B cell (primary cell): ENCODE results near the gene CEP78. TPM values are rescaled to one million over a fixed set of nuclear protein-coding genes. Genes with fewer than 3 reads are reported as not detected.

Experiments
- ATAC-seq: fragments of 200-7000 bp; cut with Tn5 transposase; one replicate; pipeline ENCODE4 v1.10.0; 2021; ENCODE audit warnings: low read depth, mild to moderate bottlenecking, moderate number of reproducible peaks, moderate library complexity
- CTCF ChIA-PET: fragments of 350-600 bp; sonication (Branson Sonifier 250); formaldehyde crosslinking; loops from one replicate; lab custom pipeline; 2021; ENCODE audit warnings: antibody characterized with exemption, inconsistent platforms; lab: Charles Lee
- POLR2A ChIA-PET: fragments of 350-600 bp; sonication (Branson Sonifier 250); formaldehyde crosslinking; loops from one replicate; lab custom pipeline; 2021; ENCODE audit warnings: antibody characterized with exemption; lab: Charles Lee
- DNase-seq: peaks from one replicate; pipeline ENCODE4 v3.0.0; 2013
- H2AFZ ChIP-seq: 2 replicates; pipeline ENCODE4 v1.6.1; 2012; ENCODE audit warnings: mild to moderate bottlenecking, low read depth, low read length; ENCODE audit not compliant: insufficient read depth, poor library complexity, severe bottlenecking
- H3K27ac ChIP-seq, 2 donors: 1 replicate in 1 of 2; 2 replicates in 1 of 2; pipeline ENCODE4 v1.5.1; 2012 to 2013; ENCODE audit warnings: low read length in 2 of 2, mild to moderate bottlenecking in 2 of 2, moderate library complexity in 1 of 2
- H3K27me3 ChIP-seq, 4 experiments: fragments of 200-600 bp in 1 of 4; sonication (generic) in 1 of 4; replicated peaks in 1 of 4; 1 replicate in 2 of 4; 2 replicates in 2 of 4; pipeline versions ENCODE4 v1.6.1 to v1.7.0; 2013 to 2016; ENCODE audit warnings: low read length in 3 of 4, mild to moderate bottlenecking in 2 of 4, mixed read lengths in 1 of 4, moderate library complexity in 1 of 4; ENCODE audit not compliant: insufficient read depth in 4 of 4, control insufficient read depth in 3 of 4; ENCODE audit errors: control extremely low read depth in 1 of 4
- H3K36me3 ChIP-seq, 2 experiments: replicated peaks in 1 of 2; 1 replicate in 1 of 2; 2 replicates in 1 of 2; pipeline versions ENCODE4 v1.6.1 to v1.7.1; 2013; ENCODE audit warnings: low read length in 1 of 2; ENCODE audit not compliant: insufficient read depth in 2 of 2, control insufficient read depth in 1 of 2; ENCODE audit errors: control extremely low read depth in 1 of 2, extremely low read depth in 1 of 2
- H3K4me1 ChIP-seq, 2 donors: fragments of 200-600 bp in 1 of 2; sonication (generic) in 1 of 2; 1 replicate in 1 of 2; 2 replicates in 1 of 2; pipeline versions ENCODE4 v1.5.1 to v1.6.1; 2013 to 2017; ENCODE audit warnings: low read length in 2 of 2; ENCODE audit not compliant: control insufficient read depth in 2 of 2, insufficient read depth in 2 of 2
- H3K4me2 ChIP-seq: replicated peaks from 2 replicates; pipeline ENCODE3; 2012; ENCODE audit warnings: mild to moderate bottlenecking, low read depth, low read length; ENCODE audit not compliant: poor library complexity, severe bottlenecking
- H3K4me3 ChIP-seq, 5 experiments: fragments of 200-600 bp in 1 of 5; sonication (generic) in 1 of 5; 1 replicate in 3 of 5; 2 replicates in 2 of 5; pipeline versions ENCODE4 v1.5.1 to v1.7.0; 2011 to 2016; ENCODE audit warnings: low read length in 4 of 5, mild to moderate bottlenecking in 4 of 5, low read depth in 2 of 5, control low read depth in 1 of 5, moderate library complexity in 1 of 5; ENCODE audit not compliant: insufficient read depth in 1 of 5; ENCODE audit errors: control extremely low read depth in 1 of 5, extremely low read depth in 1 of 5
- H3K79me2 ChIP-seq: fragments of 200-600 bp; sonication (generic); one replicate; pipeline ENCODE4 v1.6.0; 2016; ENCODE audit warnings: low read length; ENCODE audit not compliant: control insufficient read depth, insufficient read depth
- H3K9ac ChIP-seq: fragments of 200-600 bp; sonication (generic); 2 replicates; pipeline ENCODE4 v1.6.1; 2017; ENCODE audit warnings: mild to moderate bottlenecking, low read length, moderate library complexity
- H3K9me3 ChIP-seq, 3 donors: one replicate each; pipeline versions ENCODE4 v1.6.1 to v1.7.1; 2013; ENCODE audit warnings: low read length in 2 of 3; ENCODE audit not compliant: control insufficient read depth in 2 of 3, insufficient read depth in 1 of 3; ENCODE audit errors: control extremely low read depth in 1 of 3
- H4K20me1 ChIP-seq: 2 replicates; pipeline ENCODE4 v1.6.0; 2012; ENCODE audit warnings: mild to moderate bottlenecking, low read length; ENCODE audit not compliant: insufficient read depth, control insufficient read depth, poor library complexity, severe bottlenecking
- H3K27ac Mint-ChIP-seq: one replicate; pipeline ENCODE4 v1.8.0; 2021; ENCODE audit warnings: mixed read lengths
- H3K27me3 Mint-ChIP-seq: one replicate; pipeline ENCODE4 v1.8.0; 2021; ENCODE audit warnings: mixed read lengths
- H3K4me1 Mint-ChIP-seq: one replicate; pipeline ENCODE4 v1.8.0; 2021; ENCODE audit warnings: mixed read lengths
- H3K4me3 Mint-ChIP-seq: one replicate; pipeline ENCODE4 v1.8.0; 2021; ENCODE audit warnings: mixed read lengths
- H3K9me3 Mint-ChIP-seq: one replicate; pipeline ENCODE4 v1.8.0; 2022; ENCODE audit warnings: mixed read lengths; ENCODE audit not compliant: insufficient read depth
- CTCF ChIP-seq: fragments of 200-600 bp; IDR thresholded peaks from one replicate; pipeline ENCODE4 v1.8.0; 2022; ENCODE audit warnings: antibody characterized with exemption, mild to moderate bottlenecking
- EZH2 ChIP-seq: IDR thresholded peaks from 2 replicates; pipeline ENCODE4 v1.6.1; 2012; ENCODE audit warnings: borderline replicate concordance, low read depth, mild to moderate bottlenecking, moderate library complexity, low read length; ENCODE audit not compliant: insufficient read depth, poor library complexity, severe bottlenecking
- WGBS: methylation state at CpG from one replicate; pipeline ENCODE4 v1.1.5; 2013; ENCODE audit warnings: missing lambda C conversion rate; ENCODE audit not compliant: insufficient coverage; 5-methylcytosine and 5-hydroxymethylcytosine counted together
- intact Hi-C: fragments of 100-400 bp; cut with micrococcal nuclease; formaldehyde crosslinking; loops from one replicate; pipeline ENCODE4 v1.10.0; 2022
- polyA plus RNA-seq: library from polyadenylated mRNA; depleted of rRNA; stranded (reverse); fragments of >200 nt; gene quantifications from 2 replicates; pipeline ENCODE4 v1.2.3, GENCODE V29; 2012
- total RNA-seq, 2 donors: library from RNA; stranded (reverse); fragments of 120-200 nt in 1 of 2; gene quantifications; 1 replicate in 1 of 2; 2 replicates in 1 of 2; pipeline versions ENCODE4 v1.2.3 to v1.2.4, GENCODE V29; 2013 to 2022

The CEP78 gene
- total and polyA plus RNA-seq, 2 donors (not counting 1 experiment from before 2014, with no cell fraction given) = 7.2 to 28.8 TPM

DNA sequence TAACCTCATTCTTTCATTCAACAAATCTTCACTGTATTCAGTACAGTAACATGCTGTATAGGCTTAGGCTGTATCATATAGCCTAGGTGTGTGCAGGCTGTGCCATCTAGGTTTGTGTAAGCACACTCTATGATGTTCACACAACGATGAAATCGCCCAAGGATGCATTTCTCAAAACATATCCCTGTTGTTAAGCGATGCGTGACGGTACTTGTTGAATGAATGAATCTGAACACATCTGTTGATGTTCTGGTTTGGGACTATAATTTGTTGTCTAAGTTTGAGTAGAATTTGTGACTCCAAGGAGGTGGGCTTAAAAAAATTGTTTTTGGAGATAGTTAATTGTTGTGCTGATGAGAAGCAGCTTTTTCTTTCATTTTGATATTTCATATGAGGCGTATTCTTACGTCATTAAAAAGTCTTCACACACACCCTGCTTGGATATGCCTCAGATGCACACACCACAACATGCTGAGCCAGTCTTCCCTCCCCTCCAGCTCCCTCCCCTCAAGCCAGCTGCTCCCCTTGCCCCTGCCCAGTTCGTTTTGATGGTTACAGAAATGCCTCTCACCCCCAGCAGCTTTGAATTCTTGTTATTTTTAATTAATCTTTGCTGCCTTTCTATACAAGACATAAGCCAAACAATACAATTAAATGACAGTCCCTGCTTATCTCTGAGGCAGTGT lies 55.5 kb downstream of the CEP78 start:
- Histone ChIP-seq H3K27me3 (peaks cover 0 to 5% (median 0%) of the 10 kb centered on the region in 4 experiments), H2AFZ (no peak overlapping the region), H3K4me1 (peaks cover 4 to 5% of the 10 kb centered on the region in 2 donors), H3K4me3 (no peak overlapping the region), H3K4me2 (no peak overlapping the region), H3K9me3 (no peaks in the 10 kb centered on the region), H4K20me1 (no peaks in the 10 kb centered on the region), H3K9ac (no peak overlapping the region), H3K36me3 (no peaks in the 10 kb centered on the region), H3K27ac (no peak overlapping the region), H3K79me2 (no peaks in the 10 kb centered on the region)
- ChIA-PET POLR2A (no interaction called here), CTCF (no interaction called here)
- no peak for TF ChIP-seq EZH2
- no peak for TF ChIP-seq CTCF
- Mint-ChIP-seq H3K9me3 (no peaks in the 10 kb centered on the region), H3K27me3 (no peaks in the 10 kb centered on the region), H3K4me3 (no peak overlapping the region), H3K27ac (no peak overlapping the region), H3K4me1 (peaks cover 3% of the 10 kb centered on the region)
- ATAC-seq (no peak), DNase-seq (no peak)
- WGBS = 83% methylated on average over 3 of the region's 8 CpGs
- intact Hi-C loops = loop anchor here (10.0 kb wide), 2 partner anchors 1117 to 1897 kb away; partner anchors contain the start of genes RFK and VPS13A

GRCh38 chr9:78292026-78292425 lies 56.2 kb downstream of the CEP78 start:
- no peaks in the 10 kb centered on the region for H4K20me1 ChIP-seq
- no peaks in the 10 kb centered on the region for H3K9me3 Mint-ChIP-seq
- H3K9ac ChIP-seq = no peak overlapping the region
- TF ChIP-seq CTCF = no peak
- TF ChIP-seq EZH2 = no peak
- H3K4me1 ChIP-seq = peaks cover 8 to 11% of the 10 kb centered on the region in 2 donors
- no peak overlapping the region for H2AFZ ChIP-seq
- H3K4me3 Mint-ChIP-seq = no peak overlapping the region
- peaks cover 8% of the 10 kb centered on the region for H3K4me1 Mint-ChIP-seq
- intact Hi-C loops = loop anchor here (10.0 kb wide), 2 partner anchors 1117 to 1897 kb away; partner anchors contain the start of genes RFK and VPS13A
- WGBS = 29% methylated on average over 1 of the region's 6 CpGs
- peaks cover 0 to 8% (median 0%) of the 10 kb centered on the region in 4 experiments for H3K27me3 ChIP-seq
- no peaks in the 10 kb centered on the region for H3K9me3 ChIP-seq
- H3K4me2 ChIP-seq = no peak overlapping the region
- H3K36me3 ChIP-seq = no peaks in the 10 kb centered on the region
- H3K27ac ChIP-seq = no peak overlapping the region
- DNase-seq (no peak), ATAC-seq (no peak)
- H3K27ac Mint-ChIP-seq = no peak overlapping the region
- no peak overlapping the region for H3K4me3 ChIP-seq
- CTCF ChIA-PET = no interaction called here
- no peaks in the 10 kb centered on the region for H3K27me3 Mint-ChIP-seq
- POLR2A ChIA-PET = interaction anchor here (0.7 kb wide), 1 partner anchor 15 kb away, joined by 5 read pairs; no protein-coding TSS in a partner anchor
- no peaks in the 10 kb centered on the region for H3K79me2 ChIP-seq
